Thyroid gland (tissue), 4 donors: ENCODE results near the gene HEPACAM2.

Experiments
- POLR2A ChIP-seq, 2 donors: fragments of 450-650 bp; IDR thresholded peaks; one replicate each; pipeline ENCODE4 v1.6.1; 2017; ENCODE audit warnings: antibody characterized with exemption in 2 of 2, mild to moderate bottlenecking in 2 of 2, moderate library complexity in 1 of 2
- TF ChIP-seq, protein P1 (sequence below), 6 experiments: fragments of 200-600 bp in 3 of 6; fragments of 450-650 bp in 3 of 6; sonication (generic) in 3 of 6; IDR thresholded peaks; one replicate each; pipeline ENCODE4 v1.5.1; 2016 to 2019; ENCODE audit warnings: antibody characterized with exemption in 6 of 6, mild to moderate bottlenecking in 2 of 6, inconsistent platforms in 1 of 6, moderate library complexity in 1 of 6

DNA sequence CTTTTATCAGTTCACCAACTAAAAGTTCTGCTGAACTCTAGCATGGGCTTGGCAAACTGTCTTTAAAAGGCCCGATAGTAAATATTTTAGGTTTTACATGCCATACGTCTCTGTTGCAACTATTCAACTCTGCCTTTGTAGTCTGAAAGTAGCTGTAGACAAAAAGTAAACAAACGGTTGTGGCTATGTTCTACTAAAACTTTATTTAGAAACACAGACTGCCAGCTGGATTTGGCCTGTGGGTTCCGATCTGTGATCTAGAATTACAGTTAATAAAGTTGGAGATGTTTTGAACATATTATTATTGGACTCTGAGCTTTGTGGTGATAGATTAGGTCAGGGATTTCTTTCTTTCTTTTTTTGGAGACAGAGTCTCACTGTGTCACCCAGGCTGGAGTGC is 39.0 kb upstream of the HEPACAM2 start:
- no peak for TF ChIP-seq POLR2A (IDR thresholded peaks at IDR 0.05)
- TF ChIP-seq, protein P1, sequence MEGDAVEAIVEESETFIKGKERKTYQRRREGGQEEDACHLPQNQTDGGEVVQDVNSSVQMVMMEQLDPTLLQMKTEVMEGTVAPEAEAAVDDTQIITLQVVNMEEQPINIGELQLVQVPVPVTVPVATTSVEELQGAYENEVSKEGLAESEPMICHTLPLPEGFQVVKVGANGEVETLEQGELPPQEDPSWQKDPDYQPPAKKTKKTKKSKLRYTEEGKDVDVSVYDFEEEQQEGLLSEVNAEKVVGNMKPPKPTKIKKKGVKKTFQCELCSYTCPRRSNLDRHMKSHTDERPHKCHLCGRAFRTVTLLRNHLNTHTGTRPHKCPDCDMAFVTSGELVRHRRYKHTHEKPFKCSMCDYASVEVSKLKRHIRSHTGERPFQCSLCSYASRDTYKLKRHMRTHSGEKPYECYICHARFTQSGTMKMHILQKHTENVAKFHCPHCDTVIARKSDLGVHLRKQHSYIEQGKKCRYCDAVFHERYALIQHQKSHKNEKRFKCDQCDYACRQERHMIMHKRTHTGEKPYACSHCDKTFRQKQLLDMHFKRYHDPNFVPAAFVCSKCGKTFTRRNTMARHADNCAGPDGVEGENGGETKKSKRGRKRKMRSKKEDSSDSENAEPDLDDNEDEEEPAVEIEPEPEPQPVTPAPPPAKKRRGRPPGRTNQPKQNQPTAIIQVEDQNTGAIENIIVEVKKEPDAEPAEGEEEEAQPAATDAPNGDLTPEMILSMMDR (IDR thresholded peaks at IDR 0.05), result no peak
